ENCODE measurements around the gene TAF1B.
"Not testable (repeated sequence)": the region's sequence is repeated elsewhere in the genome, so short reads cannot be mapped to it uniquely, and the experiment has no call there.

The TAF1B gene

GRCh38 chr2:9832586-9832985, 10.7 kb upstream of the TAF1B start:
- no peak for DNase-seq (ENCODE audit: low spot score)

- DNase-seq (ENCODE audit: low spot score): not testable (repeated sequence)
Observed at GRCh38 chr2:9835068-9835467, 8.2 kb upstream of the TAF1B start.

- DNase-seq (ENCODE audit: low spot score): no peak
Observed at GRCh38 chr2:9836074-9836473, 7.2 kb upstream of the TAF1B start.

- no peak for DNase-seq (ENCODE audit: low spot score)
Observed at GRCh38 chr2:9836517-9836916, 6.8 kb upstream of the TAF1B start.

- no peak for DNase-seq (ENCODE audit: low spot score)
Observed at GRCh38 chr2:9837451-9837850, 5.8 kb upstream of the TAF1B start.

GRCh38 chr2:9838391-9838790, 4.9 kb upstream of the TAF1B start:
- no peak for DNase-seq (ENCODE audit: low spot score)

- no peak for DNase-seq (ENCODE audit: low spot score)
Observed at GRCh38 chr2:9842487-9843228, 616 bp upstream of the TAF1B start.

GRCh38 chr2:9844036-9844483, 786 bp downstream of the TAF1B start:
- DNase-seq (ENCODE audit: low spot score): peak; percentile 9

- DNase-seq (ENCODE audit: low spot score): no peak
Observed at GRCh38 chr2:9844576-9844975, 1.3 kb downstream of the TAF1B start.

- DNase-seq (ENCODE audit: low spot score): no peak
Observed at GRCh38 chr2:9846554-9846953, 3.3 kb downstream of the TAF1B start.

- DNase-seq (ENCODE audit: low spot score): no peak
Observed at GRCh38 chr2:9847140-9847539, 3.9 kb downstream of the TAF1B start.

GRCh38 chr2:9852881-9853280, 9.6 kb downstream of the TAF1B start:
- no peak for DNase-seq (ENCODE audit: low spot score)

- no peak for DNase-seq (ENCODE audit: low spot score)
Observed at GRCh38 chr2:9857814-9858729, 14.8 kb downstream of the TAF1B start.

- no peak for DNase-seq (ENCODE audit: low spot score)
Observed at GRCh38 chr2:9858730-9859068, 15.4 kb downstream of the TAF1B start.

GRCh38 chr2:9860922-9861580, 17.8 kb downstream of the TAF1B start:
- DNase-seq (ENCODE audit: low spot score): not testable (repeated sequence)

- DNase-seq (ENCODE audit: low spot score): no peak
Observed at GRCh38 chr2:9867881-9868280, 24.6 kb downstream of the TAF1B start.

- DNase-seq (ENCODE audit: low spot score): no peak
Observed at GRCh38 chr2:9873337-9873736, 30.1 kb downstream of the TAF1B start.

GRCh38 chr2:9877026-9877425, 33.8 kb downstream of the TAF1B start:
- DNase-seq (ENCODE audit: low spot score): no peak

- DNase-seq (ENCODE audit: low spot score): no peak
Observed at GRCh38 chr2:9877726-9878125, 34.5 kb downstream of the TAF1B start.

- DNase-seq (ENCODE audit: low spot score): no peak
Observed at GRCh38 chr2:9879455-9880194, 36.4 kb downstream of the TAF1B start.

GRCh38 chr2:9883897-9884296, 40.6 kb downstream of the TAF1B start:
- no peak for DNase-seq (ENCODE audit: low spot score)

GRCh38 chr2:9884436-9884835, 41.2 kb downstream of the TAF1B start:
- no peak for DNase-seq (ENCODE audit: low spot score)

Measured in Ammon's horn (tissue), 1 donor.